ENCODE results near the gene PAK1IP1.

Gene PAK1IP1

GRCh38 chr6:10733151-10733715 lies 38.5 kb downstream of the PAK1IP1 start:
- no peak overlapping the region for H3K4me2 ChIP-seq (ENCODE audit: low read length)
- H4K20me1 ChIP-seq (ENCODE audit: control insufficient read depth, insufficient read depth, low read depth, low read length), result no peaks in the 10 kb centered on the region
- H3K4me1 ChIP-seq (ENCODE audit: control insufficient read depth, low read length), result no peaks in the 10 kb centered on the region
- H3K4me3 ChIP-seq (ENCODE audit: low read length), result no peak overlapping the region
- no peak for TF ChIP-seq CTCF (IDR thresholded peaks at IDR 0.05; ENCODE audit: low read depth, low read length, poor library complexity, severe bottlenecking)
- no peak for TF ChIP-seq EZH2phosphoT487 (IDR thresholded peaks at IDR 0.05; ENCODE audit: borderline replicate concordance, low read length)
- H3K27me3 ChIP-seq (ENCODE audit: control insufficient read depth, low read length), result no peaks in the 10 kb centered on the region
- H3K9me2 ChIP-seq (replicated peaks; ENCODE audit: control insufficient read depth, low read length), result no peaks in the 10 kb centered on the region
- no peaks in the 10 kb centered on the region for H3K79me2 ChIP-seq (ENCODE audit: control insufficient read depth, low read length)
- H3F3A ChIP-seq (ENCODE audit: control insufficient read depth, insufficient read depth), result peaks cover 5% of the 10 kb centered on the region; the same call in 1 of the 2 replicates
- no peaks in the 10 kb centered on the region for H3K9me3 ChIP-seq (ENCODE audit: control insufficient read depth, insufficient read depth, low read length)
- peaks cover 12% of the 10 kb centered on the region for H3K36me3 ChIP-seq (ENCODE audit: control insufficient read depth, low read length)
- H3K27ac ChIP-seq (ENCODE audit: low read depth, low read length), result no peak overlapping the region

GRCh38 chr6:10733863-10734262 lies 39.1 kb downstream of the PAK1IP1 start:
- H4K20me1 ChIP-seq (ENCODE audit: control insufficient read depth, insufficient read depth, low read depth, low read length), result no peaks in the 10 kb centered on the region
- no peak overlapping the region for H3K4me3 ChIP-seq (ENCODE audit: low read length)
- H3K36me3 ChIP-seq (ENCODE audit: control insufficient read depth, low read length), result peaks cover 8% of the 10 kb centered on the region
- H3K27me3 ChIP-seq (ENCODE audit: control insufficient read depth, low read length), result no peaks in the 10 kb centered on the region
- no peaks in the 10 kb centered on the region for H3K9me3 ChIP-seq (ENCODE audit: control insufficient read depth, insufficient read depth, low read length)
- no peaks in the 10 kb centered on the region for H3K9me2 ChIP-seq (replicated peaks; ENCODE audit: control insufficient read depth, low read length)
- H3K4me1 ChIP-seq (ENCODE audit: control insufficient read depth, low read length), result no peaks in the 10 kb centered on the region
- H3F3A ChIP-seq (ENCODE audit: control insufficient read depth, insufficient read depth), result peaks cover 5% of the 10 kb centered on the region; the same call in 1 of the 2 replicates
- no peak overlapping the region for H3K27ac ChIP-seq (ENCODE audit: low read depth, low read length)
- no peaks in the 10 kb centered on the region for H3K79me2 ChIP-seq (ENCODE audit: control insufficient read depth, low read length)
- no peak overlapping the region for H3K4me2 ChIP-seq (ENCODE audit: low read length)
- TF ChIP-seq EZH2phosphoT487 (IDR thresholded peaks at IDR 0.05; ENCODE audit: borderline replicate concordance, low read length) (no peak), CTCF (IDR thresholded peaks at IDR 0.05; ENCODE audit: low read depth, low read length, poor library complexity, severe bottlenecking) (no peak)

GRCh38 chr6:10736731-10737130 lies 42.0 kb downstream of the PAK1IP1 start:
- TF ChIP-seq CTCF (IDR thresholded peaks at IDR 0.05; ENCODE audit: low read depth, low read length, poor library complexity, severe bottlenecking) (no peak), EZH2phosphoT487 (IDR thresholded peaks at IDR 0.05; ENCODE audit: borderline replicate concordance, low read length) (no peak)
- H3K27ac ChIP-seq (ENCODE audit: low read depth, low read length), result no peak overlapping the region
- H3K4me2 ChIP-seq (ENCODE audit: low read length), result no peak overlapping the region
- no peaks in the 10 kb centered on the region for H3K9me2 ChIP-seq (replicated peaks; ENCODE audit: control insufficient read depth, low read length)
- no peaks in the 10 kb centered on the region for H3K27me3 ChIP-seq (ENCODE audit: control insufficient read depth, low read length)
- no peaks in the 10 kb centered on the region; the same call in 1 of the 2 replicates for H3K9me3 ChIP-seq (ENCODE audit: control insufficient read depth, insufficient read depth, low read length)
- H3K36me3 ChIP-seq (ENCODE audit: control insufficient read depth, low read length), result no peaks in the 10 kb centered on the region; the same call in 1 of the 2 replicates
- 0 out of 2 replicates have a peak, but pooled peaks cover 2% of the 10 kb centered on the region for H3F3A ChIP-seq (ENCODE audit: control insufficient read depth, insufficient read depth)
- H3K4me1 ChIP-seq (ENCODE audit: control insufficient read depth, low read length), result no peaks in the 10 kb centered on the region
- H3K79me2 ChIP-seq (ENCODE audit: control insufficient read depth, low read length), result no peaks in the 10 kb centered on the region
- no peak overlapping the region for H3K4me3 ChIP-seq (ENCODE audit: low read length)
- H4K20me1 ChIP-seq (ENCODE audit: control insufficient read depth, insufficient read depth, low read depth, low read length), result no peaks in the 10 kb centered on the region
